ENCODE data around the gene MLF1.

MLF1 gene

GRCh38 chr3:158642005-158642404 is 71.0 kb downstream of the MLF1 start:
- Histone ChIP-seq H3K4me1 (ENCODE audit: control insufficient read depth in 1 of 2, insufficient read depth in 2 of 2, low read length in 2 of 2) (peaks cover 9 to 10% of the 10 kb centered on the region in 2 donors), H3K27me3 (ENCODE audit: control insufficient read depth in 1 of 2, insufficient read depth in 2 of 2, low read length in 2 of 2) (no peaks in the 10 kb centered on the region), H3K9ac (ENCODE audit: low read depth in 1 of 2, low read length in 2 of 2) (no peak overlapping the region), H3K27ac (ENCODE audit: low read depth, low read length) (no peak overlapping the region), H3K4me3 (ENCODE audit: low read depth in 1 of 2, low read length in 2 of 2) (no peak overlapping the region), H3K36me3 (ENCODE audit: control insufficient read depth in 1 of 2, insufficient read depth in 2 of 2, low read length in 2 of 2) (peaks cover 0 to 6% of the 10 kb centered on the region in 2 donors), H3K9me3 (ENCODE audit: control insufficient read depth in 1 of 2, low read length in 2 of 2) (no peaks in the 10 kb centered on the region)

GRCh38 chr3:158642474-158643210 is 71.6 kb downstream of the MLF1 start:
- Histone ChIP-seq H3K27ac (ENCODE audit: low read depth, low read length) (no peak overlapping the region), H3K9me3 (ENCODE audit: control insufficient read depth in 1 of 2, low read length in 2 of 2) (no peaks in the 10 kb centered on the region), H3K4me1 (ENCODE audit: control insufficient read depth in 1 of 2, insufficient read depth in 2 of 2, low read length in 2 of 2) (peaks cover 9 to 10% of the 10 kb centered on the region in 2 donors), H3K27me3 (ENCODE audit: control insufficient read depth in 1 of 2, insufficient read depth in 2 of 2, low read length in 2 of 2) (no peaks in the 10 kb centered on the region), H3K4me3 (ENCODE audit: low read depth in 1 of 2, low read length in 2 of 2) (no peak overlapping the region), H3K36me3 (ENCODE audit: control insufficient read depth in 1 of 2, insufficient read depth in 2 of 2, low read length in 2 of 2) (peaks cover 0 to 6% of the 10 kb centered on the region in 2 donors), H3K9ac (ENCODE audit: low read depth in 1 of 2, low read length in 2 of 2) (no peak overlapping the region)

GRCh38 chr3:158644345-158644908 is 73.4 kb downstream of the MLF1 start, which contains the start of gene GFM1:
TSS of gene GFM1 (plus strand) at chr3:158644527. CDS start at chr3:158644635, 108 bp downstream.
- Histone ChIP-seq H3K4me3 (ENCODE audit: low read depth in 1 of 2, low read length in 2 of 2) (peak within 1 kb of the TSS; percentile 90 to 92), H3K27ac (ENCODE audit: low read depth, low read length) (peak within 1 kb of the TSS; percentile 67), H3K27me3 (ENCODE audit: control insufficient read depth in 1 of 2, insufficient read depth in 2 of 2, low read length in 2 of 2) (no peaks in the 10 kb centered on the region), H3K9ac (ENCODE audit: low read depth in 1 of 2, low read length in 2 of 2) (peak within 1 kb of the TSS; percentile 81 to 91), H3K4me1 (ENCODE audit: control insufficient read depth in 1 of 2, insufficient read depth in 2 of 2, low read length in 2 of 2) (peaks cover 9 to 10% of the 10 kb centered on the region in 2 donors), H3K9me3 (ENCODE audit: control insufficient read depth in 1 of 2, low read length in 2 of 2) (no peaks in the 10 kb centered on the region), H3K36me3 (ENCODE audit: control insufficient read depth in 1 of 2, insufficient read depth in 2 of 2, low read length in 2 of 2) (peaks cover 0 to 9% of the 10 kb centered on the region in 2 donors)

GRCh38 chr3:158649791-158650190 is 78.8 kb downstream of the MLF1 start:
- Histone ChIP-seq H3K4me3 (ENCODE audit: low read depth in 1 of 2, low read length in 2 of 2) (no peak overlapping the region), H3K36me3 (ENCODE audit: control insufficient read depth in 1 of 2, insufficient read depth in 2 of 2, low read length in 2 of 2) (peaks cover 4 to 40% of the 10 kb centered on the region in 2 donors), H3K9ac (ENCODE audit: low read depth in 1 of 2, low read length in 2 of 2) (no peak overlapping the region), H3K27ac (ENCODE audit: low read depth, low read length) (no peak overlapping the region), H3K9me3 (ENCODE audit: control insufficient read depth in 1 of 2, low read length in 2 of 2) (no peaks in the 10 kb centered on the region), H3K27me3 (ENCODE audit: control insufficient read depth in 1 of 2, insufficient read depth in 2 of 2, low read length in 2 of 2) (no peaks in the 10 kb centered on the region), H3K4me1 (ENCODE audit: control insufficient read depth in 1 of 2, insufficient read depth in 2 of 2, low read length in 2 of 2) (peaks cover 5 to 9% of the 10 kb centered on the region in 2 donors)

- Histone ChIP-seq H3K9me3 (ENCODE audit: control insufficient read depth in 1 of 2, low read length in 2 of 2) (no peaks in the 10 kb centered on the region), H3K9ac (ENCODE audit: low read depth in 1 of 2, low read length in 2 of 2) (no peak overlapping the region), H3K36me3 (ENCODE audit: control insufficient read depth in 1 of 2, insufficient read depth in 2 of 2, low read length in 2 of 2) (peaks cover 4 to 45% of the 10 kb centered on the region in 2 donors), H3K4me1 (ENCODE audit: control insufficient read depth in 1 of 2, insufficient read depth in 2 of 2, low read length in 2 of 2) (no peaks in the 10 kb centered on the region), H3K4me3 (ENCODE audit: low read depth in 1 of 2, low read length in 2 of 2) (no peak overlapping the region), H3K27ac (ENCODE audit: low read depth, low read length) (no peak overlapping the region), H3K27me3 (ENCODE audit: control insufficient read depth in 1 of 2, insufficient read depth in 2 of 2, low read length in 2 of 2) (no peaks in the 10 kb centered on the region)
Observed at GRCh38 chr3:158651192-158651591, 80.2 kb downstream of the MLF1 start.

GRCh38 chr3:158652463-158652862 is 81.5 kb downstream of the MLF1 start:
- Histone ChIP-seq H3K9me3 (ENCODE audit: control insufficient read depth in 1 of 2, low read length in 2 of 2) (no peaks in the 10 kb centered on the region), H3K27me3 (ENCODE audit: control insufficient read depth in 1 of 2, insufficient read depth in 2 of 2, low read length in 2 of 2) (no peaks in the 10 kb centered on the region), H3K9ac (ENCODE audit: low read depth in 1 of 2, low read length in 2 of 2) (no peak overlapping the region), H3K36me3 (ENCODE audit: control insufficient read depth in 1 of 2, insufficient read depth in 2 of 2, low read length in 2 of 2) (peaks cover 8 to 45% of the 10 kb centered on the region in 2 donors), H3K4me3 (ENCODE audit: low read depth in 1 of 2, low read length in 2 of 2) (no peak overlapping the region), H3K4me1 (ENCODE audit: control insufficient read depth in 1 of 2, insufficient read depth in 2 of 2, low read length in 2 of 2) (no peaks in the 10 kb centered on the region), H3K27ac (ENCODE audit: low read depth, low read length) (no peak overlapping the region)
